K562 (cell line): Measurements from ENCODE around the gene ACSF3.

ENCODE experiments used
- ETV5 ChIP-seq: sonication (generic); formaldehyde crosslinking; IDR thresholded peaks from 2 replicates; pipeline ENCODE4 v1.4.0; 2020; ENCODE audit warnings: low read depth, mild to moderate bottlenecking, missing genetic modification reagents
- EZH2 ChIP-seq: IDR thresholded peaks from 2 replicates; pipeline ENCODE4 v1.6.1; 2012; ENCODE audit warnings: low read depth, mild to moderate bottlenecking, inconsistent platforms, low read length, borderline replicate concordance
- FOXJ2 ChIP-seq: fragments of 200-800 bp; sonication (Bioruptor generic); IDR thresholded peaks from 2 replicates; pipeline ENCODE4 v1.6.1; 2016; ENCODE audit warnings: missing genetic modification characterization, missing compliant biosample characterization
- GTF2B ChIP-seq: IDR thresholded peaks from 2 replicates; pipeline ENCODE4 v1.6.1; 2011; ENCODE audit not compliant: insufficient read length; ENCODE audit errors: extremely low read depth
- NFRKB ChIP-seq: fragments of 450-650 bp; IDR thresholded peaks from 2 replicates; pipeline ENCODE4 v1.6.1; 2016; ENCODE audit warnings: low read depth
- ZNF24 ChIP-seq: fragments of 450-650 bp; IDR thresholded peaks from 2 replicates; pipeline ENCODE4 v1.6.1; 2016
- ZNF785 ChIP-seq: fragments of 250-450 bp; sonication (Bioruptor Pico); IDR thresholded peaks from 2 replicates; pipeline ENCODE4 v1.4.0; 2020; ENCODE audit warnings: mild to moderate bottlenecking

DNA sequence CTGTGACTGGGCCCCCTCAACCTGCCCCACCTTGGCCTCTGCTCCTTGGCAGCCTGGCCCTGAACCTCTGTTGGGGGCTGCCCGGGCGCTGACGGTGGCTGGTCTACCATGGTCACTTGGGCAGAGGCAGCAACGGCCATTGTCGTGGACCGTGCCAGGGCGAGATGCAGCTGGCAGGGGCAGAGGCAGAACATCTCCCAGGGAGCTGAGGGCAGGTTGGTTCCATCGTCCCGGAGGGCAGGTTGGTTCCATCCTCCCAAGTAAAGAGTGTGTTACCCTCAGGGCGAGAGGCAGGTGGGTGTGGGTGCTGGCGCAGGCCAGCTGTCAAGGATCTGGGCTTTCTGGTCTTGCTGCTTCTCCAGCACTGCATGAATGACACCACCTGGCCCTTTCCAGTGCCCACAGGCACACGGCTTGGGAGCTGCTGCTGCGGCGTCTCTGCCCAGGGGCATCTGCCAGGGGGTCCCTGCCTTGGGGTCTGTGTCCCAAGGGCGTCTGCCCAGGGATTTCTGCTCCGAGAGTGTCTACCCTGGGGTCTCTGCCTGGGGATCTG lies 12.0 kb downstream of the ACSF3 start:
- TF ChIP-seq ZNF785 (CRISPR knock-in tag) (no peak), ETV5 (CRISPR knock-in tag) (no peak), NFRKB (no peak), EZH2 (no peak), ZNF24 (no peak), GTF2B (no peak), FOXJ2 (tag) (no peak)
